Measurements from ENCODE around the gene TRPM3. TPM values are rescaled to one million over a fixed set of nuclear protein-coding genes. Genes with fewer than 3 reads are reported as not detected.

TRPM3 gene
- total and polyA plus RNA-seq, 10 donors, result 0.02 to 6.7 (median 1.6) TPM

- Histone ChIP-seq H3K9me3 (no peaks in the 10 kb centered on the region), H3K36me3 (no peaks in the 10 kb centered on the region), H3K4me3 (no peak overlapping the region), H3K27me3 (replicated peaks in 1 of 7) (no peaks in the 10 kb centered on the region), H3K27ac (no peak overlapping the region), H3K4me1 (no peaks in the 10 kb centered on the region)
- intact Hi-C loops (cut with DNase I; ENCODE audit: low total_unique reads), result no loop called here
- no peak for DNase-seq
- WGBS, 5 donors, result 87 to 95% (median 92%) methylated on average over 4 of the region's 4 CpGs
- TF ChIP-seq POLR2AphosphoS5 (IDR thresholded peaks at IDR 0.05), result no peak
- no peak for TF ChIP-seq POLR2A (IDR thresholded peaks at IDR 0.05)
- no peak for TF ChIP-seq CTCF (IDR thresholded peaks at IDR 0.05 in 8 of 11, conservative IDR thresholded peaks at IDR 0.05 in 3 of 11)
These were observed 587.4 kb downstream of the TRPM3 start for GRCh38 chr9:70534061-70534460.

DNA sequence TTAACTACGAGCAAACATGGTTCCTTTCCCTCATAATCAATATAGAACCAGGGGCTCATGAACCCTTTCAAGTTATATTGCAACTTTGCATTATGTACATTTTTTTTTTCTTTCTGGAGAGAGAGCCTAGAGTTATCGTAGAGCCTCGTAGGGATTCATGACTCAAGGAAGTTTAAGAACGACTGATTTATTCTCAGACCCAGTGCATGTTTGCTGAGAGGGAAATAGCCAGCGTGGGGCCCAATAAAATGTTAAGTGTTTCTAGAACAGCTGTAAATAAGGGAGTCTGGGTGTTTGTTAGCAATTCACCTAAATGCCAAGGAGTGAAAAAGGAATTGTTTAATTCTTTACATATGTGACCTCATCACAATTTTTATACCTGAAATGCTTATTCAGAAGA, 587.9 kb downstream of the TRPM3 start:
- no peak overlapping the region for H3K4me3 ChIP-seq
- 86 to 94% (median 92%) methylated on average over 5 of the region's 5 CpGs for WGBS, 5 donors
- DNase-seq, result no peak
- H3K4me1 ChIP-seq, result no peaks in the 10 kb centered on the region
- no peak overlapping the region for H3K27ac ChIP-seq
- no peaks in the 10 kb centered on the region for H3K9me3 ChIP-seq
- no peaks in the 10 kb centered on the region for H3K27me3 ChIP-seq (replicated peaks in 1 of 7)
- no peaks in the 10 kb centered on the region for H3K36me3 ChIP-seq
- intact Hi-C loops (cut with DNase I; ENCODE audit: low total_unique reads), result no loop called here
- no peak for TF ChIP-seq POLR2AphosphoS5 (IDR thresholded peaks at IDR 0.05)
- no peak for TF ChIP-seq POLR2A (IDR thresholded peaks at IDR 0.05)
- no peak for TF ChIP-seq CTCF (IDR thresholded peaks at IDR 0.05 in 8 of 11, conservative IDR thresholded peaks at IDR 0.05 in 3 of 11)

- Histone ChIP-seq H3K9me3 (no peaks in the 10 kb centered on the region), H3K4me1 (no peaks in the 10 kb centered on the region), H3K27me3 (replicated peaks in 1 of 7) (no peaks in the 10 kb centered on the region), H3K4me3 (no peak overlapping the region), H3K36me3 (no peaks in the 10 kb centered on the region), H3K27ac (no peak overlapping the region)
- TF ChIP-seq CTCF (IDR thresholded peaks at IDR 0.05 in 8 of 11, conservative IDR thresholded peaks at IDR 0.05 in 3 of 11) (no peak), POLR2A (IDR thresholded peaks at IDR 0.05) (no peak), POLR2AphosphoS5 (IDR thresholded peaks at IDR 0.05) (no peak)
- no peak for DNase-seq
- WGBS, 5 donors, result 63 to 75% (median 66%) methylated on average over 6 of the region's 6 CpGs
- intact Hi-C loops (cut with DNase I; ENCODE audit: low total_unique reads), result no loop called here
These were observed 588.7 kb downstream of the TRPM3 start for GRCh38 chr9:70532716-70533115.

DNA sequence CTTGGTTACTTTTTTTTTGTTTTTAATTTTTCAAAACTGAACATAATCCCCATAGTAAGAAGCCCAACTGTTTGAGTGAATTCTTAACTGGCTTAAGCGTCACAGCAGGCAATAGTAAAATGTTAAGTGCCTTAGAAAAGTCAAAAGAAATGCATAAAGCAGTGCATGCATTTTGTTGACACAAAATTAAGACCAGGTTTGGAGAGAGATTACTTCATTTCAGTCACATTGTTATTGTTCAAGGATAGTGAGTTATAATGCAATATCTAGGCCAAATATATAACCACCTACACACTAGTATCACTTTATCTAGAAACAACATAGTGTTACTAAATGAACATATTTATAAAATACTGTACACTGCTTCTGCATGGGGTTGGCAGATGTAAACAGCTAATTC, 590.1 kb downstream of the TRPM3 start:
- Histone ChIP-seq H3K36me3 (no peaks in the 10 kb centered on the region), H3K4me3 (no peak overlapping the region), H3K9me3 (no peaks in the 10 kb centered on the region), H3K4me1 (no peaks in the 10 kb centered on the region), H3K27me3 (replicated peaks in 1 of 7) (no peaks in the 10 kb centered on the region), H3K27ac (no peak overlapping the region)
- WGBS, 5 donors, result 85 to 100% (median 93%) methylated on average over 1 of the region's 1 CpG
- intact Hi-C loops (cut with DNase I; ENCODE audit: low total_unique reads), result no loop called here
- no peak for TF ChIP-seq POLR2A (IDR thresholded peaks at IDR 0.05)
- TF ChIP-seq POLR2AphosphoS5 (IDR thresholded peaks at IDR 0.05), result no peak
- no peak for TF ChIP-seq CTCF (IDR thresholded peaks at IDR 0.05 in 8 of 11, conservative IDR thresholded peaks at IDR 0.05 in 3 of 11)
- no peak for DNase-seq

Data from spleen (tissue), 11 donors.